ENCODE measurements around the gene CD79A.

CD79A gene

GRCh38 chr19:41920882-41921576 lies 44.0 kb downstream of the CD79A start:
- DNase-seq = no peak

GRCh38 chr19:41921577-41922576 lies 44.8 kb downstream of the CD79A start:
- no peak for DNase-seq

GRCh38 chr19:41922585-41922984 lies 45.5 kb downstream of the CD79A start:
- no peak for DNase-seq

GRCh38 chr19:41923045-41923788 lies 46.1 kb downstream of the CD79A start:
- DNase-seq = no peak

GRCh38 chr19:41924151-41925145 lies 47.4 kb downstream of the CD79A start:
- DNase-seq = no peak

GRCh38 chr19:41925208-41926003 lies 48.3 kb downstream of the CD79A start:
- DNase-seq = no peak

GRCh38 chr19:41926028-41926762 lies 49.1 kb downstream of the CD79A start:
- DNase-seq = no peak

- no peak for DNase-seq
Measured at GRCh38 chr19:41926763-41927496, 49.9 kb downstream of the CD79A start.

- DNase-seq = no peak
Measured at GRCh38 chr19:41927497-41928192, 50.6 kb downstream of the CD79A start.

- DNase-seq = no peak
Measured at GRCh38 chr19:41928221-41928683, 51.2 kb downstream of the CD79A start, which contains the start of gene ERFL. Gene ERFL (minus strand): TSS chr19:41928449. CDS start chr19:41912919, 15,530 bp downstream.

- no peak for DNase-seq
Measured at GRCh38 chr19:41928754-41929535, 51.9 kb downstream of the CD79A start.

GRCh38 chr19:41929536-41930071 lies 52.5 kb downstream of the CD79A start:
- no peak for DNase-seq

GRCh38 chr19:41930322-41930722 lies 53.2 kb downstream of the CD79A start:
- no peak for DNase-seq

All from NCI-H2107 (cell line).